Left ventricle myocardium inferior (tissue), 1 donor: ENCODE results near the gene RANBP1. TPM values are rescaled to one million over a fixed set of nuclear protein-coding genes. Genes with fewer than 3 reads are reported as not detected.
A peak's percentile ranks its signal among the peaks of the same experiment; 100 is the strongest.

Experiments used
- DNase-seq: peaks from one replicate; pipeline ENCODE4 v3.0.0-alpha.2; 2020
- H3K27ac ChIP-seq: fragments of 200-600 bp; replicated peaks from 2 replicates; pipeline ENCODE4 v1.8.0; 2021
- H3K27me3 ChIP-seq: fragments of 200-600 bp; 2 replicates; pipeline ENCODE4 v1.8.0; 2021; ENCODE audit warnings: low read depth
- H3K36me3 ChIP-seq: fragments of 200-600 bp; 2 replicates; pipeline ENCODE4 v1.8.0; 2021
- H3K4me1 ChIP-seq: fragments of 200-600 bp; 2 replicates; pipeline ENCODE4 v1.8.0; 2021
- H3K4me3 ChIP-seq: fragments of 200-600 bp; 2 replicates; pipeline ENCODE4 v1.8.0; 2021; ENCODE audit warnings: mild to moderate bottlenecking, moderate library complexity
- H3K9me3 ChIP-seq: fragments of 200-600 bp; replicated peaks from 2 replicates; pipeline ENCODE4 v1.8.0; 2021
- CTCF ChIP-seq: fragments of 200-600 bp; IDR thresholded peaks from 2 replicates; pipeline ENCODE4 v1.8.0; 2021; ENCODE audit warnings: antibody characterized with exemption, mild to moderate bottlenecking, borderline replicate concordance
- intact Hi-C: fragments of 100-400 bp; cut with micrococcal nuclease; formaldehyde crosslinking; loops from one replicate; pipeline ENCODE4 v1.11.0; 2022
- total RNA-seq: library from RNA; stranded (reverse); fragmentation: NEBNext Ultra II Directional; extraction: Animal tissue kit (Norgen Biotek cat#: 25700); gene quantifications from one replicate; pipeline ENCODE4 v1.2.1, GENCODE V29; 2021
- donor health status: DM: no; HTN: yes; CAD: no; lungs with severe emphysema.

RANBP1 gene
- total RNA-seq, 1 donor from 2014 or later, result 39.6 TPM

DNA sequence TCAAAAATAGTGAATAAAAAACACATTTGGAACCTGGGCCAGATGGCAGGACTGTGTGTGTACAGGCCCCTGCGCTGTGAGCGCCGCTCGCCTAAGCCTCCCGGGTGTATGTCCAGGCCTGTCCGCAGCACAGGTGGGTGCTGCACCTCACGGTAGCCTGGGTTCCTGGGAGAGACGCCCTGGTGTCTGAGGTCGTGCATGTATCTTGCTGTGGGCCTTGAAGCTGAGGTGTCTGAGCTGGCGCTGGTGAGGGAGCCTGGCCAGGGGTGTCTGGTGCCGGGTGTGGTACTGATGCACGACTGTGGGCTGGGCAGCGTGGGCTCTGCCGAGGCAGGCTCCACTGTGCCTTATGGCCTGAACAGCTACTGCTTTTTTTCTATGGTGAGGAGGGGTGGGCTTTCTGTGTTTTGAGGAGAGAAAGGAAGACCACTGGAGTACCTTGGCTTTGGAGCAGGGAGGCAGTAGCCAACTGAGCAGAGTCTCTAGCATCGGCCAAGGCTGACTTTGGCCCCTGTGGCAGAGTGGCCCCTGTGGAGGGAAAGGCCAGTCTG, 11.5 kb downstream of the RANBP1 start:
- intact Hi-C loops, result no loop called here
- Histone ChIP-seq H3K36me3 (peaks cover 42% of the 10 kb centered on the region), H3K27me3 (no peaks in the 10 kb centered on the region), H3K27ac (no peak overlapping the region), H3K4me3 (no peak overlapping the region), H3K9me3 (no peaks in the 10 kb centered on the region), H3K4me1 (peaks cover 33% of the 10 kb centered on the region)
- DNase-seq, result no peak
- TF ChIP-seq CTCF, result no peak

DNA sequence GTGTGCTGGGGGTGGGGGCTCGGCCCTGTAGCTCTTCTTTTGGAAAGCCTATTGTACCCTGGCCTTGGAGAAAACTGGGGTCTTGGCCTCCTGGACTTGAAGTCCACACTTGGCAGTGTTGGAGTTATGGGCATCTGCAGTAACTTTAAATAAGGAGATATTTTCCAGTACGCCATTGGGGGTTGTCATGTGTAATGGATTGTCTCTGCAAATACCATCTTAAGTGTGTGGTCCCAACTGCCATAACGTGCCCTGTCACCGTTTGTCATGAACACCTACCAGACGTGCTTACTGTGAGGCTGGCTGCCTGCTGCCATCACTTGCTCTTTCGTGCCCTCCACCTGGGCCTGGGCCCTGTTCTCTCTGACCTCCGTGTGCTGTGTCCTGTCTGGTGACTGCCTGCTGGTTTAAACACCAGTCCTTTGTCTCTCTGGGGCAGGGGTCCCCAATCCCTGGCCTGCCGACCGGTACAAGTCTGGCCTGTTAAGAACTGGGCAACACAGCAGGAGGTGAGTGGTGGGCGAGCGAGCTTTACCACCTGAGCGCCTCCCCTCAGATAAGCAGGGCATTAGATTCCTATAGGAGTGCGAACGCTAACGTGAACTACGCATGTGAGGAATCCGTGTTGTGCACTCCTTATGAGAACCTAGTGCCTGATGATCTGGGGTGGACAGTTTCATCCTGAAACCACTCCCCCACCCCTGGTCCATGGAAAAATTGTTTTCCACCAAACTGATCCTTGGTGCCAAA, 12.1 kb downstream of the RANBP1 start:
- peak overlapping the region; percentile 12 for H3K27ac ChIP-seq
- H3K4me1 ChIP-seq, result peaks cover 40% of the 10 kb centered on the region
- no peak for DNase-seq
- H3K27me3 ChIP-seq, result no peaks in the 10 kb centered on the region
- no peak for TF ChIP-seq CTCF
- intact Hi-C loops, result no loop called here
- H3K4me3 ChIP-seq, result no peak overlapping the region
- peaks cover 41% of the 10 kb centered on the region for H3K36me3 ChIP-seq
- no peaks in the 10 kb centered on the region for H3K9me3 ChIP-seq

GRCh38 chr22:20128619-20128901, 12.7 kb downstream of the RANBP1 start:
- Histone ChIP-seq H3K9me3 (no peaks in the 10 kb centered on the region), H3K27me3 (no peaks in the 10 kb centered on the region), H3K4me1 (peaks cover 45% of the 10 kb centered on the region), H3K4me3 (no peak overlapping the region), H3K27ac (no peak overlapping the region), H3K36me3 (peaks cover 39% of the 10 kb centered on the region)
- no peak for DNase-seq
- TF ChIP-seq CTCF, result no peak
- intact Hi-C loops, result no loop called here

DNA sequence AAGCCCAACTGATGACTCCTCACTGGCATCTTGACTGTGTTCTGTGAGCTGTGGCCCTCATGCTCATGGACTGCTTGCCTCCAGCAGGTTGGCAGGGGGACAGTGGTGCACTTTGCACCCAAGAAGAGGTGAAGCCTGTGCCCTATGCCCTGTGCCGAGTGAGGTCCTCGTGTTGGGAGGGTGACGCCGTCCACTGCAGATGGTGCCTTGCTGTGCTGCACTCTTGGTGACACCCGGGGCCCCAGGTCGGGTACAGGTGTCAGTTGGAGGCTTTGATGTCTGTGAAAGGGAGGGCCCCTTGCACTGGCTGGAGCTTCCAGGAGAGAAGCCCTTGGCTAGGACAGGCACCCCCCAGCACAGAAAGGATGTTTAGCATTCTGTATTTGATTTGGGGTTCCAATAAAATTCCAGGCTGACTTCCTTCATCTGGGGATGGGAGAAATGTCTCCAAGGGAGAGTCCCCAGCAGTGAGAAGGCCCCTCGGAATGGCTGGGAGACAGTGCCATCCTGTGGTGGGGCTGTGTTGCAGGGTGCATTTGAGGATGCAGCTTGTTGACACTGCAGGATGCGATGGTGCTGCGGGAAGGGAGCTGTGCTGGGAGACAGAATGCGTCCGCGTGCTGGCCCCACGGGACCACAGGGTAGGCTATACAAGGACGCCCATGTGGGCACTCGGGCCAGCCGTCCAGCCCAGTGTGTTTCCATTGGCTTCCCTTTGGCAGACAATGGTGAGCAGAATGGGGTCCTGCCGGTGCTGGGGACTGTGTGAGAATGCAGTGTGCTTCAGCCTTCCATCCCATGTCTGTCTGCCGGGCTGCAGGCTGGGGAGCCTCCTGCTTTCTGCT, 13.2 kb downstream of the RANBP1 start:
- Histone ChIP-seq H3K36me3 (peaks cover 33% of the 10 kb centered on the region), H3K4me3 (no peak overlapping the region), H3K9me3 (no peaks in the 10 kb centered on the region), H3K4me1 (peaks cover 51% of the 10 kb centered on the region), H3K27ac (peak overlapping the region; percentile 16), H3K27me3 (no peaks in the 10 kb centered on the region)
- peak; percentile 49 for TF ChIP-seq CTCF
- intact Hi-C loops, result no loop called here
- no peak for DNase-seq

DNA sequence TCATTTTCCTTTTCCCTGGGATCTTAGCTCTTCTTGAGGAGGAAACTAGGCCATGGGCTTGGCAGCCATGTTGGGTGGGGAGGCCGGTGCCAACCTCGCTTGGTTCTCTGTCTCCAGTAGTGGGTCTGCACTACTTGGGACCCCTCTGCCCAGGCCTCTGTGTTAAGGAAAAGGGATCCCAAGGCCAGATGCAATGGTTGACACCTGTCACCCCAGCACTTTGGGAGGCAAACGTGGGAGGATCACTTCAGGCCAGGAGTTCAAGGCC, 13.8 kb downstream of the RANBP1 start:
- DNase-seq, result no peak
- intact Hi-C loops, result no loop called here
- Histone ChIP-seq H3K27ac (no peak overlapping the region), H3K36me3 (peaks cover 30% of the 10 kb centered on the region), H3K4me3 (no peak overlapping the region), H3K4me1 (peaks cover 56% of the 10 kb centered on the region), H3K9me3 (no peaks in the 10 kb centered on the region), H3K27me3 (no peaks in the 10 kb centered on the region)
- TF ChIP-seq CTCF, result no peak
